Measurements from ENCODE around the gene CCNK. TPM values are rescaled to one million over a fixed set of nuclear protein-coding genes. Genes with fewer than 3 reads are reported as not detected.

CCNK gene
- total and polyA plus RNA-seq, 2 of the 13 experiments (the other 11 are each of a cell fraction or from before 2014, with no cell fraction given) = 4.9 to 9.7 TPM

DNA sequence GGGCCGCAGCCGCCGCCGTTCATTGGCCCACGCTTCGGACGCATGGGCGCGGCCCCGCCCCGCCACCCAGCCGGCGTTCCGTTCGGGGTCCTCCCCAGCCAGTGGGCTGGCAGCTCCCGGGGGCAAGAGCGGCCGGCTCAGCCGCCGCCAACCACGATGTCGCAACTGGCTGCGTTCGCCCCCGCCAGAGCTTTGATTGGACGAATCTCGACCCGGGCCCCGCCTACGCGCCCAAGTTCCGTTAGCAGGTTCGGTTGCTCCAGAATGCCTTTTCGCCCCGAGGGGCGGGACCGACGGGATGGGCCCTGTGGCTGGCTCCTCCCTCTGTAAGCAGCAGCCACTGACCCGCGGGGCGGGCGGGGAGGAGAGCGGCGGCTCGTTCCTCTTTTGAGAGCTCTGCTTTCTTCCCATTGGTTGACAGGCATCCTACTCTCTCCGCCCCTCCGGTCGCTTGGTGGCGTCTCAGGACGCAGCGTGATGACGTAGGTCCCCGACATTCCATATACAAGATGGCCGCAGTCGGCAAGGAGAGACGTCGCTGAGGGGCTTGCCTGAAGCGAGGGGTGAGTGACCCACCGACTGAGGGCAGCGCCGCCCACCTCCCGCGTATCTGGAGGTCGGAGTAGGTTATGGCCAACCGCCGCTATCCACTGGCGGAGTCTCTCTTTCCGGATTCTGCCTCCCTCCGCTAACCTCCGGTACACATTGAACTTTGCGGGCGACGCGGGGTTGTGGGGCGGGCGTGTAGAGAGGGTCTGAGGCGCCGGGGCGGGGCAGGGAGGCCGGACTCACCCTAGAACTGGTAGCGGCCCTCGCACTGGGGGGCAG, at the start of gene CCNK (continued):
- TF ChIP-seq NFE2L1 (CRISPR knock-in tag; IDR thresholded peaks at IDR 0.05; ENCODE audit: borderline replicate concordance) (no peak), ZIK1 (CRISPR knock-in tag; IDR thresholded peaks at IDR 0.05; ENCODE audit: borderline replicate concordance, low read depth) (no peak), ZNF720 (CRISPR knock-in tag; IDR thresholded peaks at IDR 0.05) (no peak), TARDBP (CRISPR knock-in tag; IDR thresholded peaks at IDR 0.05) (peak; percentile 67), ZSCAN30 (CRISPR knock-in tag; IDR thresholded peaks at IDR 0.05) (no peak)

DNA sequence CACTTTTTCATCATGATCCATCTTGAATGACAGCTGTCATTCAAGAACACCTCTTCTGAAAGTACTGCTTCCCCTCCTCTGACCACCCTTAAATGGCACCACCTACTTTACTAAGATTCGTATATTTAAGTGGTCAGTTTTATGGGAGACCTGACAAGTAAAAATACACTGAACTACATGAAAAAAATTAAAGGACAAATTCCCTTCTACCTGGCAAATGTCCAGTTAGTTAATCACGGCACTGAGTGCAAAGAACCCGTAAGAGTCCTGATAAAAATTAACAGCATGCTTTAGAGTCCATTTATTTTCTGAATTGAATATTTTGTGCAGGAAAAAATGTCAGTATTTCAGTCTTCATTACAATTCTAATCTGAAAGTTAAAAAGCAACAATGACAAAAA, 49.2 kb upstream of the CCNK start:
- DNase-seq (ENCODE audit: low spot score) (no peak), FAIRE-seq (no peak), ATAC-seq (no peak)
- Histone ChIP-seq H3K4me1 (ENCODE audit: insufficient read depth, low read length) (no peaks in the 10 kb centered on the region), H2AFZ (ENCODE audit: low read length) (no peak overlapping the region), H3K27me3 (ENCODE audit: control insufficient read depth in 1 of 2, insufficient read depth in 2 of 2, low read length in 2 of 2) (no peaks in the 10 kb centered on the region), H3K79me2 (ENCODE audit: insufficient read depth, low read length) (no peaks in the 10 kb centered on the region), H3K9ac (ENCODE audit: insufficient read depth, low read depth, low read length) (no peak overlapping the region), H3K36me3 (replicated peaks in 1 of 2; ENCODE audit: control insufficient read depth in 1 of 2, insufficient read depth in 2 of 2, low read length in 2 of 2) (peaks cover 4 to 23% of the 10 kb centered on the region in 2 experiments), H3K27ac (ENCODE audit: extremely low read length, insufficient read depth, low read length) (no peak overlapping the region), H3K4me2 (ENCODE audit: low read depth, low read length) (no peak overlapping the region), H3K4me3 (replicated peaks in 1 of 3; ENCODE audit: insufficient read depth in 1 of 3, low read depth in 2 of 3, low read length in 3 of 3) (no peak overlapping the region), H3K9me3 (ENCODE audit: low read length) (0 out of 2 replicates have a peak, but pooled peaks cover 6% of the 10 kb centered on the region), H4K20me1 (ENCODE audit: insufficient read depth, low read length) (no peaks in the 10 kb centered on the region)
- CTCF ChIA-PET (ENCODE audit: low intra/inter-chr PET ratio, low total read pairs) = no interaction called here
- TF ChIP-seq NR3C1 (CRISPR knock-in tag; IDR thresholded peaks at IDR 0.05) (no peak), SMARCE1 (IDR thresholded peaks at IDR 0.05; ENCODE audit: borderline replicate concordance) (no peak), KDM6A (CRISPR knock-in tag; IDR thresholded peaks at IDR 0.05; ENCODE audit: low read depth) (no peak), ZNF225 (CRISPR knock-in tag; IDR thresholded peaks at IDR 0.05) (no peak)
- TF ChIP-seq, protein P1, sequence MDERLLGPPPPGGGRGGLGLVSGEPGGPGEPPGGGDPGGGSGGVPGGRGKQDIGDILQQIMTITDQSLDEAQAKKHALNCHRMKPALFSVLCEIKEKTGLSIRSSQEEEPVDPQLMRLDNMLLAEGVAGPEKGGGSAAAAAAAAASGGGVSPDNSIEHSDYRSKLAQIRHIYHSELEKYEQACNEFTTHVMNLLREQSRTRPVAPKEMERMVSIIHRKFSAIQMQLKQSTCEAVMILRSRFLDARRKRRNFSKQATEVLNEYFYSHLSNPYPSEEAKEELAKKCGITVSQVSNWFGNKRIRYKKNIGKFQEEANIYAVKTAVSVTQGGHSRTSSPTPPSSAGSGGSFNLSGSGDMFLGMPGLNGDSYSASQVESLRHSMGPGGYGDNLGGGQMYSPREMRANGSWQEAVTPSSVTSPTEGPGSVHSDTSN (CRISPR knock-in tag; IDR thresholded peaks at IDR 0.05) = no peak
- WGBS (ENCODE audit: low lambda C conversion rate) = 94% methylated on average over 3 of the region's 3 CpGs
- POLR2A ChIA-PET = no interaction called here
- intact Hi-C loops (cut with micrococcal nuclease; ENCODE audit: unreplicated experiment) = no loop called here
- BruUV-seq (replicated peaks) = no TSS peak
- in situ Hi-C loops (cut with HindIII; ENCODE audit: extremely low pct_ligation_motif_present, low pct_unique_long_range_greater_than_20kb) = no loop called here

Data from HepG2 (cell line).